GM04504 (cell line): Measurements from ENCODE around the gene FBXL17.
A peak's percentile ranks its signal among the peaks of the same experiment; 100 is the strongest.

Source experiments
- DNase-seq: peaks from one replicate; pipeline ENCODE4 v3.0.0-alpha.2; 2012; ENCODE audit warnings: low read depth

Gene FBXL17

DNA sequence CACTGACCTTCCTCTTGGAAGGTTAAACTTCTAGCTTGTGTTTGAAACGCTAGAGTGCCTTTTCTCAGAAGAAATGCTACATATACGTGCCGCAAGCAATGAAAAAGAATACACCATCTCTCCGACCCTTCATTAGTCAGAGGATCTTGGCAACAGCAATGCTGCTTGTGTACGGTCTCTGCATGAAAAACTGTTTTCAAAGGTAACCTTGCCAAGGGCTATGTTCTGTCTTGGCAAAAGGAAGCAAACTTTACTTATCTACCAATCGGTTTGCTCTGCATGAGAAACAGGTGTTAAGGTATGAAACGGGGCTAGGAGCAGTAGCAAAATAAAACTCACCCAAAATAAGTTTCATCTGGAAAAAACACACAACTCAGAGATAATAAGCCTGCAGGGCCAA lies 297.8 kb downstream of the FBXL17 start:
- no peak for DNase-seq

DNA sequence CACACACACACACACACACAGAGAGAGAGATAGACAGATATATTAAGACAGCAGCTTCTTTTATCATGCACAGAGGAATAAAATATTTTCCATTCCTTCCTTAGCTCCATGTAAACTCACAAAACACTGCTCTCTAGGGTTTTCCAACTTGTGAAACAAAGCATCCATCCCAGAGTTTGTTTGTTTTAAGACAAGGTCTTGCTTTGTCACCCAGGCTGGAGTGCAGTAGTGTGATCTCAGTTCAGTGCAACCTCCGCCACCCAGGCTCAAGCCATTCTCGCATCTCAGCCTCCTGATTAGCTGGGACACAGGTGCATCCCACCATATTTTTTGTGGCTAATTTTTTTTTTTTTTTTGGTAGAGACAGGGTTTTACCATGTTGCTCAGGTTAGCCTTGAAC lies 298.7 kb downstream of the FBXL17 start:
- DNase-seq, result no peak

DNA sequence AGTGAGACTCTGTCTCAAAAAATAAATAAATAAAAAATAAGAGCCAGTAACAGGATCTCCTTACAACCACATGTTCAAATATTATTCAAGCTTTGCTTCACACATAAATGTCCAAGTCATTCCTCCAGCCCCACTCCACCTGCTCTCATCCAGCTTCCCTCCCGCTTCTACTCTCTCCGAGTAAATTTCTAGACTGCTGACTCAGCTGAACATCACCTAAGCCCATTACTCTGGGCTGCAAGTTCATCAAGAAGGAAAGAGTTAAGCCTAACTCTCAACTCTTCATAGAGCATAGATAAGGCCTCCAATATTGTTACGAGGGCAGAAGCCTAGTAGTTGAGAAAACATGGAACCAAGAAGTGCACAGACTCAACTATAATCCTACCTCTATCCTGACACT lies 300.2 kb downstream of the FBXL17 start:
- no peak for DNase-seq

DNA sequence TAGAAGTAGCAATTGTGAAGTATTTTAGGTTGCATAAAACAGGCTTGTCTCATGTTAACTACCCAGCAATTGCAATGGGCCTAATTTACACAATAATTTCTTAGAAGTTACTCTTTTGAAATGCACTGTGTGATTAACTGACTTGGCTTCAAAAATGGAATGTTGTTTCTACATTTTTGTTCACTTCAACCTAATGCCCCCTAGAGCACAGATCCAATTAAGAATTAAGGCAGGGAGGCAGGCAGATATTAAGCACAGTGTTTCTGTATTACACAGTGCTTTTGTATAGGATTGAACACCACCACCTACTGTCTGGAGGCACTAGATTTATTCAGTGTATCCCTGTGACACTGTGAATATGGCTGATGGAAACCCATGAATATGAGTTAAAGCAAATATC lies 302.1 kb downstream of the FBXL17 start:
- peak; percentile 21 for DNase-seq

DNA sequence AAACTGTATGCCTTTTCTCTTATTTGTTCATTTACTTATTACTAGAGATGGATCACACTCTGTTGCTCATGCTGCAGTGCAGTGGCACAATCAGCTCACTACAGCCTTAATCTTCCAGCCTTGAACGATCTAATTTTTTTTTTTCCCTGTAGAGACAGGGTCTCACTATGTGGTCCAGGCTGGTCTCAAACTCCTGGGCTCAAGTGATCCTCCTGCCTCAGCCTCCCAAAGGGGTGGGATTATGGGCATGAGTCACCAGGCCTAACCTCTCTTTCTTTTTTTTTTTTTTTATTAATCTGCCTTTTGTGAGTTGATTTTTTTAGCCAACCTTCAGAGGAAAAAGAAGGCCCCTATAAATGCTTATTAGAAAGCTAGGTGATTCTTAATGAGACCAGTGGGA lies 303.0 kb downstream of the FBXL17 start:
- no peak for DNase-seq

DNA sequence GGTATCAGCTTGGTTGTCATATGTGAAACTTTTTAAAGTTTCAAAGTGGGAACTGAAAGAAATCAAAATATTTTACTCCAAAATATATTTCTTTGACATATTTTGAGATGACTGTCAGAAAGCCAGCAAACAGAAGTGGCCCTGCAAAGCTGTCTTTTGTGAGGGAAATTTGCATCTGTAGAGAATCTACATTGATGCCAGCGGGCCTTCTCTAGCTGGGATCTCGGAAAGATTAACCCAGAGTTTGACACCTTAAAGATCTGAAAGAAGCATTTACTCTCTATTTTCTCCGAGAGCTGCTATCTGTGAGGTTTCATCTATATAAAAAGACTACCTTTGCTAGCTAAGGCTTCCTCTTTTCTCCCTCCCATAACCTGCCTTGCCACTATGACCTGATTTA lies 303.6 kb downstream of the FBXL17 start:
- no peak for DNase-seq

DNA sequence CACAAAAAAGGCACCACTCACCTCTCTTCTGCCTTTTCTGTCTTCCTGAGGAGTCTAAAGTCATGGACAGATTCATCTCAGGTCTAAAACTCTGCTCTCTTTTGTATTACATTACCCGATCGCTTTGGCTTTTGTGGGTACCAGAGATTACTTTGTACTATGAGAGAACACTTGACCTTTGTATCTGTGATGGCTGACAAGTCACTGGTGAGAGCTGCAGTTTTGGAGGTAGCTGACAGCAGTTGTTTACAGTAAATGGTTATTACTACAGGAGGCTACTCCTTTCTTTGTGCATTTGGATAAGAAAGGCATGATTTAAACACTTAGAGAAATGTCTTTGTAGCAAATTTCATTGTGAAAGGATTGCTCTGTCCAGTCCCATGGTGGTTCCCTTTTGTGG lies 307.3 kb downstream of the FBXL17 start:
- DNase-seq, result no peak

DNA sequence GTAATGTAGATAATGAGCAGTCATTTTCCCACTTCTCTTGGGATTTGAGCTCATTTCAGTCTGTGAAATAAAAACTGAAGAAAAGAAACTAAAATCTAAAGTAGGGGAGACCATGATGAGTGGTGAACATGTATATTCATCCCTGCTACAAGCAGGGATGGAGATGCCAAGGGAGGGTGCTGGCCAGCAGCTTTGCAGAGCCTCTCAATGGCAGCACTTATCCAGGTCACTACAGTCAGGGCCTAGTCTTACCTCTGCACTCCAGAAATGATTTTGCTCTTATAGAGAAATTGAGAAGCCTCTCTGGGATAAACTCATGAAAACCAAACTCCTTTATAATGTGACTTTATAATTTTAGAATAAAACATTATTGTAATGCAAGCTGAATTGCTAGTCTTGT lies 317.6 kb downstream of the FBXL17 start:
- no peak for DNase-seq

DNA sequence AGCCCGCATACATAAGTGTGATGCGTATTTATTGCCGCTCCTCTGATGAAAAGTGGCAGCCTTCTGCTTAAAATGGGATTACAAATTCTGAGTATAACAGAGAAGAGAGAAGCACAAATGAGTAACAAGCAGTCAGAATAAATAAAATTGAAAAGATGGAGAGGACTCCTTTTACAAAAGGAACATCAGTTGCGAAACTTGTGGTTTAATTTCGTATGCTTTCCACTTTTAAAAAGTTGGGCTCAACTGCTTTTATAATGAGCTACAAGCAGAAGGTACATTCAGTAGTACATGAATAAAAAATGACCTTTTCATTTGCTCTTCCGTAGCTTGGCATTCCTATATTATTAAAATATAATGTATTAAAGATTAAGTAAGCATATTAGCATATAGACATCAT lies 320.0 kb downstream of the FBXL17 start:
- peak; percentile 9 for DNase-seq

DNA sequence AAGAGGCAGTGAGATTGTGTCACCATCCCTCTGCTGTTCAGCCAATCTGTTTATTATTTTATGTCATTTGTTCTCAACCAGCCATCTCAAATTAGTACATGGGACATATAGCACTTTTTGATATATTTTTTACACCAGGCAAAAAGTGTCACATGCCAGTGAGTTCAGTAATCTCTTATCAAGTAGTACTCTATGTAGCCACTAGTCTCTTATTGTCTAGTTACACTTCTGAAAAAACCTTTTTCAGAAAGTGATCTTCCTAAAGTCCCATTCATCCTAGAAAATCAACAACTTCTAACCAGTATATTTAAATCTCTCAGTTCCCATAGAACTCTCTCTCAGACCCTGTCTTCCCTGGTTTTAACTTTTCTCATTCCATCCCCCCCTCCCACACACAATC lies 321.6 kb downstream of the FBXL17 start:
- DNase-seq, result no peak

DNA sequence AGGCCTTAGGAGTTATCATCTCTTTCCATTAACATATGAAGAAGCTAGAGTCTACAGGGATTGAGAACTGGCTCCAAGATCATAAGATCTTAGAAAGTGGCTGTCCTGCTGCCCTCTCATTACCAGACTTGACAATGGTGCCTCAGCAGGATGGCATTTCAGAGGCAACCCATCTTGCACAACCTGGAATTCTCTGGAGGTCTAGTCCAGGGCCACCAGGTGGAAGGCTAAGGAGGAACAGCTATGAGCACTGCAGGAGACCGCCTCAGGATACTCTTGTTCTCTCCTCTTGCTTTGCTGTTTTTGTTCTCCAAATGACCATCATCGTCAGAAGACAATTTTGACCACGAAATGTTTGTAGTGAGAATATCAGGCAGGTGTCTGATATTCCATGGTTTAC lies 322.6 kb downstream of the FBXL17 start:
- DNase-seq, result no peak

DNA sequence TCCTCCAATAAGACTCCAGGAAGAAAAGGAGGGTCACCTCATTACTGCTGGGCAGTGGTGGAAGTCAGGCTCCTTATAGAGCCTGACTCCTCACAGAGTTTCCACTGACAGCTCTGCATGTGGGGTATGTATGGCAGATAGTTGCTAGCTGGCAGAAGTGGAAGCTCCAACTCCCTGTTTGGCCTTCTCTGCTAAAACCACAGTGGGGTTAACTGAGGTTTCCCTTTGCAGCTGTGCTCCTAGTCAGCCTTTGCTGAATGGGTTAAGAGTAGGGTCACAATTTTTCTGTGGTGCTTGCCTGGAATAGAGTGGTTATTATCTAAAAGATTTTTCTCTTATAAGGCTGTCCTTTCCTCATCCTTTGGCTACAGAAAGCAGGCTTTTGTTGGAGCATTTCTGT lies 327.5 kb downstream of the FBXL17 start:
- no peak for DNase-seq

DNA sequence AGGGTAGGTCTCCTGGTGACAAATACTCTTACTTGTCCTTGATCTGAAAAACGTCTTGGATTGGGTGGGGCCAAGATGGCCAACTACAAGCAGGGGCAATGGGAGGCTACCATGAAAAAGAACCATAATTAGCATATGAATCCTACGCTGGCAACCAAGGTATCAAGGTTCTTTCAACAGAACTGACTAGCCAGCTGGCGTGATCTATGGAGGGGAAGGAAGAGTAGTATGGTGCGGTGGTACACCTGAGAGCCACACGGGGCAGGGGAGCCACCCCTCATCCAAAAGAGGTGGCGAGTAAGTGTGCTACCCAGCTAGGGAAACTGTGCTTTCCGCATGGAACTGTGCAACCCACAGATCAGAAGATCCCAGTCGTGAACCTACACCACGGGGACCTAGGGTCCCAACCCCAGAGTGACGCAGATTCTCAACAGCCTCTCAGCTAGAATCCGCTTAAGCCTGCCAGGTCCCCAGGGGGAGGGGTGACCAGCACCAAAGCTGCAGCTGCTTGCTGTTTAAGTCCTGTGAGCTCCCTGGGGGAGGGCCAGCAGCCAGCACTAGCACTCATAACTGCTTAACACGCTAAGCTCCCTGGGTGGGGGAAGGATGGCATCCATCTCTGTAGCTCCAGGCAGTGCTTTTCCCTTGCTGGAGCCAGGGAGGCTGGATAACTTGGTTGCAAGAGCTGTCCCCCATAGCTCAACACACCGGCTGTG lies 334.8 kb downstream of the FBXL17 start:
- no peak for DNase-seq

DNA sequence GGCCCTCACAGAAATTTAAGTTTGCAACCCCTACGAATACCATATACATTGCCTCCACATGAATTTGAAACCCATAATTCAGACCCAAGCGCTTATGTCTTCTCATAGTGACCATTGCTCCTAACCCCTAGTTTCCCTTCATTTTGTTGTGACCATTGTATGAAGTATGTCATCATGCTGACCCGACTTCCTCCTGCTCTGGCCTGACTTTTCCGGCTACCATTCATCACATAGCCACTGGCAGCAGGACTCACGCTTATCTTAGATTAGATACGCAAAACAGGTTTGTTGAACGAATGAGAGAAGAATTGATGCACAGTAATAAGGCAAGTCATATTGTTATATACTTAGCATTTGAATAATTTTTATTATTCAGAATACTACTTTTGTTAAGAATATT lies 345.4 kb downstream of the FBXL17 start:
- DNase-seq, result no peak

DNA sequence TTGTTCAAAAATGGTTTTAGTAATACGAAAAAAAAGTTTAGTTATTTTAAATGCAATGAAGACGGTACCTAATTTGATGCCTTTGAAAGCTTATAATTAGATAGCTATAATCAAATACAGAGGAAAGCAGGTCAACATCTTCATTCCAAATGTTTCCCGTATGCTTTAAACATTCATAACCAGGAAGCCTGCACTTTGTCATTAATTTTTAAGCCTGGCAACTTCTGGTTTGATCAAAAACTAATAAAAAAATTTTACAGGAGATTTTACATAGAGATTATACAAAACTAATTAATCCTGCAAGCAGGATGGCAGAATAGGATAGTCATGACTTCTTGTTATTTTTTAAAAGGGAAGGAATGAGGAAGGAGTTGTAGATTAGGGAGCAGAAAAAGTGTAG lies 353.0 kb downstream of the FBXL17 start:
- no peak for DNase-seq

DNA sequence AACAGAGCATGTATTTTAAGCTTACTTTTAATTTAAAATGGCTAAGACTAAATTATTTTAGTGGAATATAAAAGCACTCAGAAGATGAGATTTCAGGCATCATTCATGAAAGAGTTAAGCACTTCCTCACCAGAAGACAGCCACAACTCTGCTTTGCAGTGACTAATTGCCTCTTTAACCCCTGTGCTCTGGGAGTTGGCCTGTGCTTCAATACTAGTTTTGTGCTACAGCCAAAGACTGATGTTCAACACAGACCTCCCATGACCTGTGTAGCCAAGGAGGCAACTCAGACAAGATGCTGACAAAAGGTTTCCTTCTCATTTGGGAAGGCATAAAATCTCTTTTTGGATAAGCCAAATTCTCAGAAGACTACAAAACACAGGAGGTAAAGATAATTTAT lies 353.5 kb downstream of the FBXL17 start:
- DNase-seq, result peak; percentile 7

DNA sequence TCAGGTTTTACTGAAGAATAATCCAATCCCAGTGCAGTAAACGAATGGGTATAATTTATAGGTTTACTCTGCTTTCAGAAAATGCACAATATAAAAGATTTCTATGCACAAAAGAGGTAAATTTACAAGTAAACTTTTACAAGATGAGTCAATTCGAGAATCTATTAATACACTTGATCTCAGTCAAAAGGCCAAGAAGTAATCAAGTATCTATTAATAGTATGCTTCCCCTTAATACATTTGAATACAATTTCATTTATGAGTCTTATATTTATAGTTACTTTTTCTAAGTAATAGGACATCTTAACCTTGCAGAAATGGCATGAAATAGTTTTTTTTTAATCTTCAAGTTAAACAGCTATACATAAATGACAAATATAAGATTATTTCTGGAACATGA lies 355.9 kb downstream of the FBXL17 start:
- no peak for DNase-seq

DNA sequence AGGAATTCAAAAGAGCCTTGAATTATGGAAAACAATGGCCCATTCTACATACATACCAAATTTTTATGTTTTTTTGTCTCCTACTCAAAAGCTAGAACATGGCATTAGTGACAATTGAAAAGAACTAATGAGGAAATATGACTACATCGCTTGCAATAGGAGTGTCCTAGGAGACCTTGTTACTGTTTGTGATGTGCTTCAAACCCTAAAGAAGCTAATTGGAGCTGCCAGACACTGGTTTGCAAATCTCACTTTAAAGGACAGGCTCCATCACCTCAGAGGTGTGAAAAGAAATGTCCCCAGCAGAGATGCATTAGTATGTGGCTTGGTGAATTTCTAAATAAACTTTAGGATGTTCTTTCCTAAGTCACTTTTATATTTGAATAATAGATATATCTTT lies 356.9 kb downstream of the FBXL17 start:
- DNase-seq, result no peak

DNA sequence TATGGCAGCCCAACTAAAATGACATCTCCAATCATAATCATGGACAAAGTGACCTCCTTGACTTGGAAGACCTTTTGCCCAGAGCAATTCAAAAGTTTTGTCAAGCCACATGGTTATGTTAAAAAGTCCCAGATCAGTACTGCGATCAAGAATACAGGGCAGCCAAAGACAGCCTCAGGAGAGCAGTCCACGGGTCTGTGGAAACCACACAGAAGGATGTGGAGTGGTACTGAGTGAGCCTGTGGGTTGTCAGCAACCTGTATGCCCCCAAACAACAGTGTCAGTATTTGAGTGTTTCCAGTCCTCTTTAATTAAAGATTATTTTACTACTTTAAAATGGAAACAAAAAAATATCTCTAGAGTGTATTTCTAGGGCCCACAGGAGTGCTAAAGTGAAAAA lies 365.8 kb downstream of the FBXL17 start:
- no peak for DNase-seq

DNA sequence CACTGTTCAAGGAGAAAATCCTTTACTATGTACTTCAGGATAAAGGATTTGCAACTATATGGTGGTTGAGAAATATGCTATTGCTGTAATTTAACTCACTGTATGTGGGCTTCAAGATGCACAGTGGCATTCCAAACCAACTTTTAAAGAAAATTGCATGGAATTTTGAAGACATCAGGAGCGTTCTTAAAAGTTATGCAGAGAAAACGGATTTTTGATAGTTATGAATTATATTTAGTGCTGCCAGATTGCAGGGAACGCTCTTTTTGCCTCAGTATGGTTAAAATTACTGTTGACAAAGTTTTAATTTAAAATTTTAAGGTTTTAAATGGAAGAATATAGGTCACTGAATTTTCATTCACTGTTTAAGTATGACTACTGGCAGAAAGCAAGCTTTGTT lies 375.1 kb downstream of the FBXL17 start:
- no peak for DNase-seq

DNA sequence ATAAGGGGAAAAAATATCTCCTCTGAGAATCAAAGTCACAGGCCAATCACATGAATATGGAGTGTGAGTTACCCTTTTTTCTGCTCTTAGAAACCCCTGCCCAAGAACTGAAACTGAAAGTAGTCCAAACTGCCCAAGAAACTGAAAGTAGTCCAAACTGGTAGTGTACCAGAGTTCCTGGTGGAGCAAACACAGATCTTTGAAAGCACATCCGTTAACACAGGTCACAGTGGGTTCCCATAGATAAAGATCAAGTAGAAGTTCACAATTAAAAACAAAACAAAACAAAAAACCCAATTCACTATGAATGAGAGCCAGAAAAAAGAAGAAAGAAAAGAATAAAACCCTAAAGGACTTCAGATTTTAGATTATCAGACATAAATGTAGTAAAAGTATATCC lies 378.7 kb downstream of the FBXL17 start:
- peak; percentile 24 for DNase-seq

DNA sequence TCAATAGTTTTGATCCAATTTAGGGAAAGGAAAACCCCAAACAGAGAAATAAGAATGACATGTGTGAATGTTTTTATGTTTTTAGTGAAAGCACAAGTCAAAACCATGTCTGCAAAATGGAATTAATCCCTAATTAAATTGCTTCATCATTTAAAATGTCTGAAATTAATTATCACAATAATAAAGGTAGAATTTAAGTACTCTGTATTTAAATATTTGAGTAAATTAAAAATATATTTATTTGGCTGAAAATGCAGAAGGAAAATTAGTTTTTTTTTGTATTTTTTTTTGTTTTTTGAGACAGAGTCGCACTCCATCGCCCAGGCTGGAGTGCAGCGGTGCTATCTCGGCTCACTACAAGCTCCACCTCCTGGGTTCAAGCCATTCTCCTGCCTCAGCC lies 380.7 kb downstream of the FBXL17 start:
- no peak for DNase-seq

DNA sequence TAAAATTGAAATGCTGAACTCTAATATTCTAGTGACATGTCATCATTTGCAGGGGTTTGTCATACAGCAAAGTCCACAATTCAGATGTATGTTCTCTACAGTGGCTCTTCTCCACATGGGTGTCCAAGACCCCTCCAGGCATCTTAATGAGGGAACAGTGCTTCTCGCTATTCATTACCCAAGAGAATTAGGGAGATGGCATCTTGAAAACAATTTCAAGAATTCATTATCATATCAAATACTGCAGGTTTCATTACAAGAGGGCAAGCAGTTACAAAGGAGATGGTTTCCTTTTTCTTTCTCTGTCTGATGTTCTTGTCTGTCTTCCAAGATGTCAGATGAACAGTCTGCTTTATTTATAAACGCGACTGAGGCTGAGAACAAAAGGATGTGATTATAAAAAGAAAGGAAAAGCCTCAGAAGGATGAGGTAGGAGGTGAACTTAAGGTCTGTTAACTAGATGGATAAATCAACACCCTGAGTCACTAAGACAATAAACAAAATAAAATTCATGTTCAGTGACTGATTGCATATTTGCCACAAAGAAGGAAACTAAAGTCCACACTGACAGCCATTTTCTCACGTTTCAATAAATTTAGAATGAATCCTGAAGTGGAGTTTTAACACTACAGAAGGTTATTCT lies 384.4 kb downstream of the FBXL17 start:
- no peak for DNase-seq

DNA sequence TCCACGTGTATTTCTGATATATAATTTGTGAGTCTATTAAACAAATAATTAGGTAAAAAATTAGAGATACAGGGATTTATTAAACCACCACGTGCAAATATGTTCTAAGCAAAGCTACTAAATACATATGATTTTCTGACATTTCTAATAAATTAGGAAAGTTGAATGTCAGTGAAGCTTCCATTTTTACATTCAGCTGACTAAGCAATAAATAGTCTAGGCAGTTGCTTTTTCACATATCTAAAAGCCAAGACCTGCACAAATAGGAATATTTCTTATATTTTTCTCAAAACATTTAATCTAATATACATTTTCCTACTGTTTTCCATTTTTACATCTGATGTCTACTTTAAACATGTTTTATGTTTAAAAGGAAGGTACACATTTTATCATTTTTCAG lies 388.6 kb downstream of the FBXL17 start:
- no peak for DNase-seq
